ENCODE results near the gene ALOXE3.

- TF ChIP-seq GATA2 (IDR thresholded peaks at IDR 0.05; ENCODE audit: low read depth, low read length): no peak
- no peak for TF ChIP-seq GATA3 (IDR thresholded peaks at IDR 0.05; ENCODE audit: low read depth, low read length)
These were observed 31.3 kb upstream of the ALOXE3 start for GRCh38 chr17:8149419-8150193.

Data from SH-SY5Y (cell line).